Astrocyte (in vitro differentiated cells and primary cell): Measurements from ENCODE around the gene KRTAP5-6. TPM values are rescaled to one million over a fixed set of nuclear protein-coding genes. Genes with fewer than 3 reads are reported as not detected.

Source experiments
- DNase-seq: peaks from one replicate; pipeline ENCODE4 v3.0.0-alpha.2; 2010; ENCODE audit warnings: low read depth
- FAIRE-seq: peaks from 2 replicates; lab custom pipeline; 2011; peaks lifted over from hg19 to GRCh38; lab: Jason Lieb, UNC
- H2AFZ ChIP-seq: 2 replicates; pipeline ENCODE4 v1.6.0; 2012; ENCODE audit warnings: low read depth, low read length, inconsistent platforms
- H3K27ac ChIP-seq: 2 replicates; pipeline ENCODE4 v1.5.1; 2011; ENCODE audit warnings: low read depth, low read length, inconsistent platforms
- H3K27me3 ChIP-seq: 2 replicates; pipeline ENCODE4 v1.6.0; 2011; ENCODE audit warnings: low read length, inconsistent platforms; ENCODE audit not compliant: insufficient read depth
- H3K36me3 ChIP-seq: 2 replicates; pipeline ENCODE4 v1.5.1; 2011; ENCODE audit warnings: low read length, inconsistent platforms; ENCODE audit not compliant: insufficient read depth
- H3K4me1 ChIP-seq: 2 replicates; pipeline ENCODE4 v1.5.1; 2011; ENCODE audit warnings: low read length, inconsistent platforms; ENCODE audit not compliant: insufficient read depth
- H3K4me2 ChIP-seq: 2 replicates; pipeline ENCODE4 v1.6.0; 2012; ENCODE audit warnings: low read length, inconsistent platforms
- H3K4me3 ChIP-seq: 2 replicates; pipeline ENCODE4 v1.5.1; 2011; ENCODE audit warnings: low read depth, mild to moderate bottlenecking, low read length, inconsistent platforms; ENCODE audit not compliant: insufficient read depth
- H3K79me2 ChIP-seq: 2 replicates; pipeline ENCODE4 v1.6.0; 2012; ENCODE audit warnings: mild to moderate bottlenecking, low read length, inconsistent platforms; ENCODE audit not compliant: insufficient read depth
- H3K9ac ChIP-seq: 2 replicates; pipeline ENCODE4 v1.6.0; 2012; ENCODE audit warnings: mild to moderate bottlenecking, low read length, inconsistent platforms
- H3K9me3 ChIP-seq: 2 replicates; pipeline ENCODE4 v1.5.1; 2012; ENCODE audit warnings: low read depth, mild to moderate bottlenecking, low read length, inconsistent platforms; ENCODE audit not compliant: insufficient read depth
- H4K20me1 ChIP-seq: 2 replicates; pipeline ENCODE4 v1.6.0; 2012; ENCODE audit warnings: low read length, inconsistent platforms; ENCODE audit not compliant: insufficient read depth
- H3K27ac Mint-ChIP-seq: one replicate; pipeline ENCODE4 v1.8.0; 2021; ENCODE audit warnings: mild to moderate bottlenecking, mixed read lengths; ENCODE audit not compliant: unreplicated experiment
- H3K27me3 Mint-ChIP-seq: one replicate; pipeline ENCODE4 v1.8.0; 2021; ENCODE audit warnings: low read depth, mixed read lengths; ENCODE audit not compliant: unreplicated experiment
- H3K36me3 Mint-ChIP-seq: one replicate; pipeline ENCODE4 v1.8.0; 2021; ENCODE audit warnings: low read depth, mixed read lengths; ENCODE audit not compliant: unreplicated experiment
- H3K4me1 Mint-ChIP-seq: one replicate; pipeline ENCODE4 v1.8.0; 2021; ENCODE audit warnings: low read depth, mixed read lengths; ENCODE audit not compliant: unreplicated experiment
- H3K4me3 Mint-ChIP-seq: one replicate; pipeline ENCODE4 v1.8.0; 2021; ENCODE audit warnings: mild to moderate bottlenecking, moderate library complexity, mixed read lengths; ENCODE audit not compliant: unreplicated experiment
- H3K9me3 Mint-ChIP-seq: one replicate; pipeline ENCODE4 v1.8.0; 2021; ENCODE audit warnings: mild to moderate bottlenecking, mixed read lengths; ENCODE audit not compliant: unreplicated experiment
- CTCF ChIP-seq: IDR thresholded peaks from 2 replicates; pipeline ENCODE4 v1.5.1; 2011; ENCODE audit warnings: low read depth, mild to moderate bottlenecking, inconsistent platforms, low read length, moderate library complexity; ENCODE audit not compliant: insufficient read depth
- EZH2 ChIP-seq: IDR thresholded peaks from 2 replicates; pipeline ENCODE4 v1.6.1; 2012; ENCODE audit warnings: mild to moderate bottlenecking, low read length, inconsistent platforms; ENCODE audit not compliant: insufficient read depth
- total RNA-seq: library from RNA; stranded (reverse); gene quantifications from 2 replicates; pipeline ENCODE4 v1.2.1, GENCODE V29; 2021

The KRTAP5-6 gene
- total RNA-seq, 1 donor from 2014 or later: not detected

GRCh38 chr11:1742869-1743584 is 46.0 kb downstream of the KRTAP5-6 start:
- Histone ChIP-seq H3K9me3 (peaks cover 8% of the 10 kb centered on the region), H3K4me3 (no peak overlapping the region)

GRCh38 chr11:1743585-1744136 is 46.7 kb downstream of the KRTAP5-6 start:
- no peak for DNase-seq
- Histone ChIP-seq H4K20me1 (peaks cover 23% of the 10 kb centered on the region), H3K9ac (no peak overlapping the region), H3K4me3 (no peak overlapping the region), H3K4me1 (peaks cover 4% of the 10 kb centered on the region), H3K4me2 (no peak overlapping the region), H3K36me3 (no peaks in the 10 kb centered on the region), H3K27me3 (no peaks in the 10 kb centered on the region), H3K27ac (no peak overlapping the region), H3K9me3 (peaks cover 8% of the 10 kb centered on the region), H2AFZ (no peak overlapping the region), H3K79me2 (no peaks in the 10 kb centered on the region)
- TF ChIP-seq EZH2: no peak
- no peak for TF ChIP-seq CTCF
- Mint-ChIP-seq H3K4me3 (no peak overlapping the region), H3K4me1 (no peaks in the 10 kb centered on the region), H3K27me3 (peaks cover 17% of the 10 kb centered on the region), H3K27ac (no peak overlapping the region), H3K36me3 (peaks cover 2% of the 10 kb centered on the region), H3K9me3 (peaks cover 6% of the 10 kb centered on the region)
- no peak for FAIRE-seq

More at GRCh38 chr11:1742869-1743584, 46.0 kb downstream of the KRTAP5-6 start:
- H3K4me1 Mint-ChIP-seq: no peaks in the 10 kb centered on the region
- peaks cover 5% of the 10 kb centered on the region for H3K36me3 Mint-ChIP-seq
- H3K4me3 Mint-ChIP-seq: no peak overlapping the region
- no peak overlapping the region for H3K9ac ChIP-seq
- peaks cover 23% of the 10 kb centered on the region for H3K27me3 Mint-ChIP-seq
- FAIRE-seq: no peak
- no peaks in the 10 kb centered on the region for H3K36me3 ChIP-seq
- no peak overlapping the region for H2AFZ ChIP-seq
- H3K27me3 ChIP-seq: no peaks in the 10 kb centered on the region
- H3K9me3 Mint-ChIP-seq: peaks cover 10% of the 10 kb centered on the region
- H3K27ac ChIP-seq: no peak overlapping the region
- no peaks in the 10 kb centered on the region for H3K4me1 ChIP-seq
- no peaks in the 10 kb centered on the region for H3K79me2 ChIP-seq
- no peak overlapping the region for H3K27ac Mint-ChIP-seq
- TF ChIP-seq EZH2 (no peak), CTCF (no peak)
- H4K20me1 ChIP-seq: peaks cover 23% of the 10 kb centered on the region
- no peak for DNase-seq
- no peak overlapping the region for H3K4me2 ChIP-seq
